Measurements from ENCODE around the gene MINK1. TPM values are rescaled to one million over a fixed set of nuclear protein-coding genes. Genes with fewer than 3 reads are reported as not detected.

The MINK1 gene
- total and polyA plus RNA-seq, 2 of the 8 experiments (the other 6 are each of a cell fraction or from before 2014, with no cell fraction given), result 26.9 to 77.7 TPM

DNA sequence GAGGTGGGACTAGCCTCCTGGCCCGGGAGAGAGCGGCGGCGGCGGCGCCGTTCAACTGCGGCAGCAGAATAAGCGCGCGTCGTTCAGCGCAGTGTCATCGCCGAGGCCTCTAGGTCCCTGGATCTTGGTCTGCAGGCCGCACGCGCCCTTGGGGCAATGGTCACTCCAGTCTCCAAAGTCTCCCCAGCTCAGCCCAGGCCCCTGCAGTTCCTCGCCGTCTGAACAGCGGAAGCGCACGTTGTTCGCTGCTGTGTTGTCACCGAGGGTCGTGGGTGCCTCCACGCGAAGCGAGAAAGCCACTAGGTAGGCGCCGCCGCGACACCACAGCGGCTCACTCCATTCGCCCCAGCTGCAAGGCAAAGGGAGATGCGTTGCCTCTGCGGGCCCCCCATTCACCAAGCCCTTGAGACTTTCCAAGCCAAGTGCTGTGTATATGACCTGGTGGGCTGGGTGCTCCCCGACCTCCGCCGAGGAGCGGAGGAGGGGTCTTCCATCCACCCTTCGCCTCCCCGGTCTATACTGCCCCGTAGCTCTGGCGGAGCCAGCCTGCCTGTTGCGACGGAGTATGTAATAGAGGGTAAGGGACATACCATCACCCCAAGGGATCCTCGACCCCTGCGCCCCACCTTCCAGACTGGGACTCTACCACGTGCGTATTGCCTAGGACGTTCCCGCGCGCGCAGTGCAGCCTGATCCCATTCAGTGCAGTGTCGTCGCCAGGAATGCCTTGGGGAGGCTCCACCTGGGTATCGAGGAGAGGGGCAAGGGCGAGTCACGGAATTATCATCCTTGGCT is 47.6 kb upstream of the MINK1 start:
- Histone ChIP-seq H3K36me3 (ENCODE audit: control insufficient read depth in 2 of 4, insufficient read depth in 4 of 4, low read length in 3 of 4) (no peaks in the 10 kb centered on the region), H2BK5ac (ENCODE audit: low read depth, low read length) (no peak overlapping the region), H3K79me1 (ENCODE audit: low read depth, low read length) (no peaks in the 10 kb centered on the region), H3K4ac (replicated peaks; ENCODE audit: insufficient read length, low read depth, low read length) (no peak overlapping the region), H3K56ac (replicated peaks; ENCODE audit: insufficient read length, low read depth, low read length) (no peak overlapping the region), H2BK20ac (ENCODE audit: low read length) (no peak overlapping the region), H4K8ac (ENCODE audit: extremely low read depth, insufficient read depth, low read length) (peak overlapping the region; percentile 11; the same call in 1 of the 2 replicates), H3K79me2 (ENCODE audit: control insufficient read depth in 1 of 2, insufficient read depth in 2 of 2, low read length in 2 of 2) (no peaks in the 10 kb centered on the region), H3K27me3 (replicated peaks in 1 of 4; ENCODE audit: control insufficient read depth in 3 of 4, extremely low read depth in 1 of 4, insufficient read depth in 3 of 4, low read length in 3 of 4) (peaks cover 3 to 22% (median 15%) of the 10 kb centered on the region in 4 experiments; a peak in 6 of 7 replicates), H3K23me2 (ENCODE audit: low read depth, low read length) (peaks cover 16% of the 10 kb centered on the region), H3K4me1 (replicated peaks in 1 of 4; ENCODE audit: control insufficient read depth in 3 of 4, insufficient read depth in 4 of 4, low read length in 3 of 4) (peaks cover 0 to 14% (median 8%) of the 10 kb centered on the region in 4 experiments; a peak in 5 of 7 replicates), H2AK5ac (ENCODE audit: low read depth, low read length) (no peak overlapping the region; the same call in 1 of the 2 replicates), H2BK12ac (ENCODE audit: low read depth, low read length) (0 out of 2 replicates have a peak overlapping the region, but pooled peaks have one; percentile 27), H2AFZ (ENCODE audit: low read length) (no peak overlapping the region), H3K18ac (ENCODE audit: extremely low read depth, low read length) (no peak overlapping the region; the same call in 1 of the 2 replicates), H3K27ac (ENCODE audit: low read depth, low read length) (no peak overlapping the region), H4K5ac (ENCODE audit: insufficient read length, low read depth, low read length) (no peak overlapping the region), H3K4me3 (ENCODE audit: extremely low read depth in 1 of 4, insufficient read depth in 2 of 4, low read depth in 3 of 4, low read length in 4 of 4) (no peak overlapping the region), H4K91ac (replicated peaks; ENCODE audit: insufficient read length, low read length) (no peak overlapping the region), H3K14ac (ENCODE audit: insufficient read length) (no peak overlapping the region), H2BK15ac (ENCODE audit: low read length) (peak overlapping the region; percentile 29; the same call in 1 of the 2 replicates), H3K9ac (replicated peaks in 1 of 4; ENCODE audit: extremely low read depth in 1 of 4, low read depth in 3 of 4, low read length in 3 of 4) (no peak overlapping the region), H2BK120ac (replicated peaks; ENCODE audit: low read depth, low read length) (no peak overlapping the region), H4K20me1 (replicated peaks in 1 of 2; ENCODE audit: control insufficient read depth in 1 of 2, insufficient read depth in 2 of 2, low read length in 2 of 2) (peaks cover 0 to 2% of the 10 kb centered on the region in 2 experiments), H3K4me2 (ENCODE audit: insufficient read depth in 1 of 2, low read depth in 2 of 2, low read length in 2 of 2) (no peak overlapping the region), H3K9me3 (ENCODE audit: insufficient read depth in 2 of 2, low read depth in 1 of 2, low read length in 1 of 2) (no peaks in the 10 kb centered on the region), H3K23ac (ENCODE audit: insufficient read length) (no peak overlapping the region)
- no peak for TF ChIP-seq RAD21 (IDR thresholded peaks at IDR 0.05 in 1 of 2, conservative IDR thresholded peaks at IDR 0.05 in 1 of 2; ENCODE audit: low read depth in 2 of 2, low read length in 2 of 2)
- TF ChIP-seq RBBP5 (IDR thresholded peaks at IDR 0.05; ENCODE audit: borderline replicate concordance, low read depth, low read length), result no peak
- TF ChIP-seq, protein P1, sequence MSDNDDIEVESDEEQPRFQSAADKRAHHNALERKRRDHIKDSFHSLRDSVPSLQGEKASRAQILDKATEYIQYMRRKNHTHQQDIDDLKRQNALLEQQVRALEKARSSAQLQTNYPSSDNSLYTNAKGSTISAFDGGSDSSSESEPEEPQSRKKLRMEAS (IDR thresholded peaks at IDR 0.05), result no peak
- no peak for TF ChIP-seq KDM4A (IDR thresholded peaks at IDR 0.05; ENCODE audit: low read depth, low read length, severe bottlenecking)
- TF ChIP-seq GABPA (IDR thresholded peaks at IDR 0.05; ENCODE audit: borderline replicate concordance, insufficient read depth, low read length), result no peak
- no peak for TF ChIP-seq BCL11A (IDR thresholded peaks at IDR 0.05; ENCODE audit: low read depth in 2 of 2, low read length in 2 of 2)
- TF ChIP-seq CHD1 (IDR thresholded peaks at IDR 0.05; ENCODE audit: low read depth, low read length), result no peak
- no peak for TF ChIP-seq KDM5A (IDR thresholded peaks at IDR 0.05; ENCODE audit: low read length)
- TF ChIP-seq CBX5 (IDR thresholded peaks at IDR 0.05; ENCODE audit: low read depth, low read length), result no peak
- POLR2A ChIA-PET (ENCODE audit: partially characterized antibody), result interaction anchor here (1.3 kb wide), 1 partner anchor 124 kb away, joined by 3 read pairs; no protein-coding TSS in a partner anchor
- FAIRE-seq, result no peak
- DNase-seq (ENCODE audit: low read depth in 1 of 2, low spot score in 2 of 2), result no peak
- CTCF ChIA-PET (ENCODE audit: partially characterized antibody), result interaction anchor here (0.5 to 2.9 kb wide), 11 partner anchors 7 to 216 kb away, joined by 3 to 16 read pairs (median 4); no protein-coding TSS in a partner anchor
- WGBS, 2 experiments (ENCODE audit: extremely low coverage in 1 of 2, insufficient coverage in 1 of 2, insufficient read length in 1 of 2, insufficient replicate concordance in 2 of 2, low coverage in 1 of 2, low lambda C conversion rate in 2 of 2, missing lambda C conversion rate in 1 of 2), result 95% methylated on average over 57 of the region's 61 CpGs; no CpG with 5 or more reads in 1 of the 2 experiments
